MM.1S (cell line): ENCODE measurements around the gene FOXA2.

Experiments
- DNase-seq: peaks from one replicate; pipeline ENCODE4 v3.0.0-alpha.2; 2015
- H2AFZ ChIP-seq: fragments of 300-600 bp; sonication (generic); 2 replicates; pipeline ENCODE4 v1.6.0; 2016; ENCODE audit warnings: antibody characterized with exemption, low read length
- H3F3A ChIP-seq: fragments of 300-600 bp; sonication (generic); 2 replicates; pipeline ENCODE4 v1.6.1; 2016; ENCODE audit warnings: mild to moderate bottlenecking, antibody characterized with exemption, low read length, moderate library complexity, mixed read lengths; ENCODE audit not compliant: insufficient read depth
- H3K27ac ChIP-seq: fragments of 300-600 bp; sonication (generic); 2 replicates; pipeline ENCODE4 v1.5.1; 2016; ENCODE audit warnings: mild to moderate bottlenecking, low read length
- H3K27me3 ChIP-seq: fragments of 300-600 bp; sonication (generic); replicated peaks from 2 replicates; pipeline ENCODE4 v1.6.0; 2016; ENCODE audit warnings: low read length; ENCODE audit not compliant: insufficient read depth
- H3K36me3 ChIP-seq: fragments of 300-600 bp; sonication (generic); replicated peaks from 2 replicates; pipeline ENCODE4 v1.6.1; 2016; ENCODE audit warnings: mild to moderate bottlenecking, low read length, mixed read lengths; ENCODE audit not compliant: insufficient read depth
- H3K4me1 ChIP-seq: fragments of 300-600 bp; sonication (generic); 2 replicates; pipeline ENCODE4 v1.6.1; 2016; ENCODE audit warnings: low read length, mixed read lengths
- H3K4me2 ChIP-seq: fragments of 300-600 bp; sonication (generic); 2 replicates; pipeline ENCODE4 v1.6.0; 2016; ENCODE audit warnings: low read depth, low read length
- H3K4me3 ChIP-seq: fragments of 300-600 bp; sonication (generic); 2 replicates; pipeline ENCODE4 v1.5.1; 2016; ENCODE audit warnings: low read length, mixed read lengths
- H3K79me2 ChIP-seq: fragments of 300-600 bp; sonication (generic); 2 replicates; pipeline ENCODE4 v1.6.1; 2016; ENCODE audit warnings: mixed run types, low read length, mixed read lengths
- H3K9ac ChIP-seq: fragments of 300-600 bp; sonication (generic); 2 replicates; pipeline ENCODE4 v1.6.1; 2016; ENCODE audit warnings: low read length, mixed read lengths
- H3K9me2 ChIP-seq: fragments of 300-600 bp; sonication (generic); replicated peaks from 2 replicates; pipeline ENCODE4 v1.6.1; 2016; ENCODE audit warnings: mild to moderate bottlenecking, low read length, mixed read lengths; ENCODE audit not compliant: insufficient read depth
- H3K9me3 ChIP-seq: fragments of 300-600 bp; sonication (generic); replicated peaks from 2 replicates; pipeline ENCODE4 v1.6.1; 2016; ENCODE audit warnings: mild to moderate bottlenecking, low read length, mixed read lengths; ENCODE audit not compliant: insufficient read depth
- H4K20me1 ChIP-seq: fragments of 300-600 bp; sonication (generic); 2 replicates; pipeline ENCODE4 v1.6.1; 2016; ENCODE audit warnings: mild to moderate bottlenecking, low read length, moderate library complexity, mixed read lengths; ENCODE audit not compliant: insufficient read depth
- CTCF ChIP-seq: fragments of 300-600 bp; sonication (generic); IDR thresholded peaks from 2 replicates; pipeline ENCODE4 v1.5.1; 2016; ENCODE audit warnings: antibody characterized with exemption, low read length, mixed read lengths
- EZH2 ChIP-seq: fragments of 300-600 bp; sonication (generic); optimal IDR thresholded peaks from 2 replicates; pipeline ENCODE3; 2017; ENCODE audit warnings: low read depth, mild to moderate bottlenecking, antibody characterized with exemption, low read length, mixed read lengths
- EZH2phosphoT487 ChIP-seq: fragments of 300-600 bp; sonication (generic); IDR thresholded peaks from 2 replicates; pipeline ENCODE4 v1.6.1; 2018; ENCODE audit warnings: antibody characterized with exemption, low read length

Gene FOXA2

GRCh38 chr20:22536141-22536828, 48.1 kb downstream of the FOXA2 start:
- Histone ChIP-seq H4K20me1 (no peaks in the 10 kb centered on the region), H3K36me3 (no peaks in the 10 kb centered on the region), H3K4me1 (no peaks in the 10 kb centered on the region), H3K9me3 (no peaks in the 10 kb centered on the region), H3K9ac (no peak overlapping the region), H3K4me3 (no peak overlapping the region), H3F3A (no peaks in the 10 kb centered on the region), H3K79me2 (no peaks in the 10 kb centered on the region), H2AFZ (no peak overlapping the region), H3K4me2 (no peak overlapping the region), H3K9me2 (no peaks in the 10 kb centered on the region), H3K27ac (no peak overlapping the region), H3K27me3 (no peaks in the 10 kb centered on the region)
- no peak for DNase-seq
- no peak for TF ChIP-seq EZH2phosphoT487
- TF ChIP-seq EZH2, result no peak
- TF ChIP-seq CTCF, result no peak

GRCh38 chr20:22535483-22535882, 48.9 kb downstream of the FOXA2 start:
- Histone ChIP-seq H3K4me2 (no peak overlapping the region), H3K27me3 (no peaks in the 10 kb centered on the region), H3K79me2 (no peaks in the 10 kb centered on the region), H3F3A (no peaks in the 10 kb centered on the region), H4K20me1 (no peaks in the 10 kb centered on the region), H3K9me3 (no peaks in the 10 kb centered on the region), H2AFZ (no peak overlapping the region), H3K4me1 (no peaks in the 10 kb centered on the region), H3K4me3 (no peak overlapping the region), H3K27ac (no peak overlapping the region), H3K9me2 (no peaks in the 10 kb centered on the region), H3K36me3 (no peaks in the 10 kb centered on the region), H3K9ac (no peak overlapping the region)
- DNase-seq, result no peak
- TF ChIP-seq EZH2 (no peak), CTCF (no peak)

- H3K36me3 ChIP-seq, result no peaks in the 10 kb centered on the region
- TF ChIP-seq EZH2 (no peak), EZH2phosphoT487 (no peak), CTCF (no peak)
- no peaks in the 10 kb centered on the region for H3K4me1 ChIP-seq
- no peak overlapping the region for H3K9ac ChIP-seq
- no peak overlapping the region for H2AFZ ChIP-seq
- H3K4me3 ChIP-seq, result no peak overlapping the region
- H4K20me1 ChIP-seq, result no peaks in the 10 kb centered on the region
- H3K9me2 ChIP-seq, result no peaks in the 10 kb centered on the region
- H3K27ac ChIP-seq, result no peak overlapping the region
- no peaks in the 10 kb centered on the region for H3K79me2 ChIP-seq
- H3K27me3 ChIP-seq, result no peaks in the 10 kb centered on the region
- no peaks in the 10 kb centered on the region for H3F3A ChIP-seq
- no peaks in the 10 kb centered on the region for H3K9me3 ChIP-seq
- no peak overlapping the region for H3K4me2 ChIP-seq
- DNase-seq, result no peak
Measured at GRCh38 chr20:22533823-22534751, 50.3 kb downstream of the FOXA2 start.
